ENCODE data around the gene ALDH1L1.

ALDH1L1 gene

GRCh38 chr3:126077754-126078153, 102.6 kb downstream of the ALDH1L1 start:
- no peak for TF ChIP-seq POLR2AphosphoS5 (IDR thresholded peaks at IDR 0.05; ENCODE audit: low read depth, low read length)
- no peak for TF ChIP-seq REST (IDR thresholded peaks at IDR 0.05; ENCODE audit: insufficient read depth in 1 of 2, low read depth in 2 of 2, low read length in 2 of 2)
- TF ChIP-seq SIN3A (IDR thresholded peaks at IDR 0.05; ENCODE audit: borderline replicate concordance, insufficient read depth, low read length): no peak
- TF ChIP-seq FOXP2 (optimal IDR thresholded peaks at IDR 0.05; ENCODE audit: borderline replicate concordance, extremely low read depth, extremely low read length, insufficient read depth): no peak
- TF ChIP-seq TAF1 (IDR thresholded peaks at IDR 0.05; ENCODE audit: borderline replicate concordance, insufficient read depth, low read length): no peak

GRCh38 chr3:126076140-126076539, 104.2 kb downstream of the ALDH1L1 start:
- no peak for TF ChIP-seq POLR2AphosphoS5 (IDR thresholded peaks at IDR 0.05; ENCODE audit: low read depth, low read length)
- TF ChIP-seq SIN3A (IDR thresholded peaks at IDR 0.05; ENCODE audit: borderline replicate concordance, insufficient read depth, low read length): no peak
- no peak for TF ChIP-seq FOXP2 (optimal IDR thresholded peaks at IDR 0.05; ENCODE audit: borderline replicate concordance, extremely low read depth, extremely low read length, insufficient read depth)
- no peak for TF ChIP-seq TAF1 (IDR thresholded peaks at IDR 0.05; ENCODE audit: borderline replicate concordance, insufficient read depth, low read length)
- TF ChIP-seq REST (IDR thresholded peaks at IDR 0.05; ENCODE audit: insufficient read depth in 1 of 2, low read depth in 2 of 2, low read length in 2 of 2): no peak

GRCh38 chr3:126070146-126070545, 110.2 kb downstream of the ALDH1L1 start:
- no peak for TF ChIP-seq TAF1 (IDR thresholded peaks at IDR 0.05; ENCODE audit: borderline replicate concordance, insufficient read depth, low read length)
- TF ChIP-seq REST (IDR thresholded peaks at IDR 0.05; ENCODE audit: insufficient read depth in 1 of 2, low read depth in 2 of 2, low read length in 2 of 2): no peak
- TF ChIP-seq FOXP2 (optimal IDR thresholded peaks at IDR 0.05; ENCODE audit: borderline replicate concordance, extremely low read depth, extremely low read length, insufficient read depth): no peak
- no peak for TF ChIP-seq SIN3A (IDR thresholded peaks at IDR 0.05; ENCODE audit: borderline replicate concordance, insufficient read depth, low read length)
- TF ChIP-seq POLR2AphosphoS5 (IDR thresholded peaks at IDR 0.05; ENCODE audit: low read depth, low read length): no peak

DNA sequence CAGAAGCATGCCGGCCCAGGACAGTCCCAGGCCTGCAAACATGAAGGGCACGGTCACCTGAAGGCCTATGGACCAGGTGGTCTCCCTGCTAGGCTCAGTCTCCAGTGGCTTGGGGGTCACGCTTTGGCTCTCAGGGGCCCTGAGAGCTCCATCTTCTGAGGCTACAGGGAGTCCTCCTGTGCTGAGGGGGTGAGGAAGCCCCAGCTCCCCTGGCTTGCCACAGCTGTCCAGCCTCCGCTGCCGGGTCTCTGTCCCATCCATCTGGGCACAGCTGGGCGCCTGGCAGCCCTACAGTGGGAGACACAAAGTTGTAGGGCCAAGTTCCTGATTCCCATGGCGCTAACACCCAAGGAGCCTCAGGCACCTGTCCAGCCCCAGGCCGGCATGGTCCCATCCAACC, 112.4 kb downstream of the ALDH1L1 start:
- no peak for TF ChIP-seq TAF1 (IDR thresholded peaks at IDR 0.05; ENCODE audit: borderline replicate concordance, insufficient read depth, low read length)

DNA sequence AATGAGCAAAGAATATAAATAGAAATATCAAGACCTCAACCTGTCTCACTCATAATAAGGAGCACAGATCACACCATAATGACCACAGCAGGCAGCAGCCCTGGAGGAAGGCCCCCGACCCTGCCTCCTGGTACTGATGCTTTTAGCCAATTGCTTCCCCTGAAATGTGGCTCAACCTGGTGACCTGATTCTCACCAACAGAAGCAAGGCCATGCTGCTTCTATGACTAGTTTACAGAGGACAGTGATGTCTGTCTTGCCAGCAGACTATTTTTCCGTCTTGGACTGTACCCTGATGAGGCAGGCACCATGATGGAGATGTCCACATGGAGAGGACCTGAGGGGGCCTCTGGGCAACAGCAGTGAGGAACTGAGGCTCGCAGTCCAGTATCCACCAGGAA, 114.5 kb downstream of the ALDH1L1 start:
- TF ChIP-seq TAF1 (IDR thresholded peaks at IDR 0.05; ENCODE audit: borderline replicate concordance, insufficient read depth, low read length) (no peak), POLR2AphosphoS5 (IDR thresholded peaks at IDR 0.05; ENCODE audit: low read depth, low read length) (no peak), FOXP2 (optimal IDR thresholded peaks at IDR 0.05; ENCODE audit: borderline replicate concordance, extremely low read depth, extremely low read length, insufficient read depth) (no peak), SIN3A (IDR thresholded peaks at IDR 0.05; ENCODE audit: borderline replicate concordance, insufficient read depth, low read length) (no peak), REST (IDR thresholded peaks at IDR 0.05; ENCODE audit: insufficient read depth in 1 of 2, low read depth in 2 of 2, low read length in 2 of 2) (no peak)

Data from PFSK-1 (cell line).